DMS53 treated with DMSO at 0.1 percent for 48 hours (cell line): ENCODE measurements around the gene IFI35.
"Not testable (repeated sequence)": the region's sequence is repeated elsewhere in the genome, so short reads cannot be mapped to it uniquely, and the experiment has no call there.

ENCODE experiments used
- DNase-seq: peaks from one replicate; lab custom pipeline; 2025; ENCODE audit not compliant: unreplicated experiment; lab: John Stamatoyannopoulos, UW

The IFI35 gene

DNA sequence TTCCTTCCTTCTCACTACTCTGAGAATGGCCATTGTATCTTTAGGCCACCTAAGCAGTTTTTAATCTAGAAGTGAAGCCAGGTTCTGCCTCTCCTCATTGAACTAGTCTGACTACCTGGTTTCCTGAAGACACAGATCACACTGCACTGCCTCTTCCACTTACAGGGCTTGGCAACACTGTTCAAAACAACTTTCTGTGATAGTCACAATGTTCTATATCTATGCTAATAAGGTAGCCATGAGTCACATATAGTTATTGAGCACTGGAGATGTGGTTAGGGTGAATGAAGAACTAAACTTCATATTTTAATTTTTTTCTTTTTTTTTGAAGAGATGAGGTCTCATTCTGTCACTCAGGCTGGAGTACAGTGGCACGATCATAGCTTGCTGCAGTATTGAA is 45.4 kb downstream of the IFI35 start:
- no peak for DNase-seq

DNA sequence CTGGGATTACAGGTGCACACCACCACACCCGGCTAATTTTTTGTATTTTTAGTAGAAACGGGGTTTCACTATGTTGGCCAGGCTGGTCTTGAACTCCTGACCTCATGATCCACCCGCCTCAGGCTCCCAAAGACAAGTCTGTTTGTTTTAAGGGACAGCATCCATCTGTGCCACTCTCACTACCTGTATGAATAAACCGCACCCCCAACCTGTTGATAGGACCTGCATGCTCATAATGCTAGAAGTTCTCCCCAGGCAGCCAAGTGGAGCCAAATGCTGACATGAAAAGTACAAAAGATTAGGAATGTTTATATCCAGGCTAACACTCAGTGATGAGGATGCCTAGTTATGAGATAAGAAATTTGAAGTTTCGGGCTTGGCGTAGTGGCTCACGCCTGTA is 46.4 kb downstream of the IFI35 start:
- not testable (repeated sequence) for DNase-seq

- no peak for DNase-seq
These were observed 49.5 kb downstream of the IFI35 start for GRCh38 chr17:43056051-43056450.

GRCh38 chr17:43062984-43063638 is 56.5 kb downstream of the IFI35 start:
- no peak for DNase-seq
